Neural cell (in vitro differentiated cells): Measurements from ENCODE around the gene DYNC1I2. TPM values are rescaled to one million over a fixed set of nuclear protein-coding genes. Genes with fewer than 3 reads are reported as not detected.

Experiments
- H2AFZ ChIP-seq: fragments of 200-600, 300-800 bp; sonication (generic), shearing (Covaris generic); 2 replicates; pipeline ENCODE4 v1.6.0; 2014; ENCODE audit warnings: low read depth, mild to moderate bottlenecking, antibody characterized with exemption, low read length, moderate library complexity
- H3F3A ChIP-seq: fragments of 200-600 bp; shearing (Covaris generic); 2 replicates; pipeline ENCODE4 v1.6.1; 2016; ENCODE audit warnings: mild to moderate bottlenecking, moderate library complexity, mixed read lengths, antibody characterized with exemption, low read length; ENCODE audit not compliant: insufficient read depth, poor library complexity, severe bottlenecking
- H3K27ac ChIP-seq: fragments of 200-600, 300-800 bp; sonication (generic), shearing (Covaris generic); 2 replicates; pipeline ENCODE4 v1.5.1; 2014; ENCODE audit warnings: mild to moderate bottlenecking, low read length, moderate library complexity
- H3K27me3 ChIP-seq: fragments of 300-800, 200-600 bp; sonication (generic), shearing (Covaris generic); 2 replicates; pipeline ENCODE4 v1.6.0; 2014; ENCODE audit warnings: mild to moderate bottlenecking, low read depth, low read length, moderate library complexity; ENCODE audit not compliant: insufficient read depth
- H3K36me3 ChIP-seq: fragments of 300-800, 200-600 bp; sonication (generic), shearing (Covaris generic); 2 replicates; pipeline ENCODE4 v1.5.1; 2014; ENCODE audit warnings: mild to moderate bottlenecking, antibody characterized with exemption, low read length, moderate library complexity; ENCODE audit not compliant: insufficient read depth
- H3K4me2 ChIP-seq: fragments of 300-800, 200-600 bp; sonication (generic), shearing (Covaris generic); 2 replicates; pipeline ENCODE4 v1.6.0; 2014; ENCODE audit warnings: mild to moderate bottlenecking, low read length
- H3K4me3 ChIP-seq: fragments of 300-800, 200-600 bp; sonication (generic), shearing (Covaris generic); 2 replicates; pipeline ENCODE4 v1.5.1; 2014; ENCODE audit warnings: mild to moderate bottlenecking, low read length, moderate library complexity
- H3K79me2 ChIP-seq: fragments of 200-600 bp; shearing (Covaris generic); replicated peaks from 2 replicates; pipeline ENCODE4 v1.6.0; 2014; ENCODE audit warnings: mild to moderate bottlenecking, low read length, moderate library complexity; ENCODE audit not compliant: insufficient read depth
- H3K9ac ChIP-seq: fragments of 300-800, 200-600 bp; sonication (generic), shearing (Covaris generic); 2 replicates; pipeline ENCODE4 v1.6.1; 2016; ENCODE audit warnings: mild to moderate bottlenecking, low read length, mixed read lengths
- H3K9me2 ChIP-seq: fragments of 200-600 bp; shearing (Covaris generic); 2 replicates; pipeline ENCODE4 v1.6.1; 2016; ENCODE audit warnings: mild to moderate bottlenecking, low read length, mixed read lengths; ENCODE audit not compliant: insufficient read depth
- H3K9me3 ChIP-seq: fragments of 200-600, 300-800 bp; sonication (generic), shearing (Covaris generic); 2 replicates; pipeline ENCODE4 v1.6.1; 2016; ENCODE audit warnings: mild to moderate bottlenecking, mixed run types, low read length, moderate library complexity, mixed read lengths
- H4K20me1 ChIP-seq: fragments of 200-600 bp; shearing (Covaris generic); 2 replicates; pipeline ENCODE4 v1.6.1; 2016; ENCODE audit warnings: mild to moderate bottlenecking, mixed run types; ENCODE audit not compliant: insufficient read depth
- CTCF ChIP-seq: fragments of 450-650 bp; IDR thresholded peaks from 2 replicates; pipeline ENCODE4 v1.5.1; 2014; ENCODE audit warnings: antibody characterized with exemption, mild to moderate bottlenecking, moderate library complexity; ENCODE audit not compliant: poor library complexity, severe bottlenecking
- EP300 ChIP-seq: fragments of 450-650 bp; conservative IDR thresholded peaks from 2 replicates; pipeline ENCODE4 v1.6.1; 2014; ENCODE audit warnings: antibody characterized with exemption, mild to moderate bottlenecking, moderate library complexity; ENCODE audit not compliant: poor library complexity, severe bottlenecking
- EZH2 ChIP-seq: fragments of 200-600, 300-800 bp; shearing (Covaris generic), sonication (generic); IDR thresholded peaks from 2 replicates; pipeline ENCODE4 v1.6.1; 2014; ENCODE audit warnings: antibody characterized with exemption, low read length, borderline replicate concordance, mild to moderate bottlenecking; ENCODE audit not compliant: insufficient read depth, poor library complexity, severe bottlenecking
- MXI1 ChIP-seq: fragments of 450-650 bp; conservative IDR thresholded peaks from 2 replicates; pipeline ENCODE4 v1.6.1; 2014; ENCODE audit warnings: antibody characterized with exemption, mild to moderate bottlenecking; ENCODE audit not compliant: poor library complexity, severe bottlenecking
- POLR2AphosphoS5 ChIP-seq: IDR thresholded peaks from 2 replicates; pipeline ENCODE4 v1.6.1; 2012
- RAD21 ChIP-seq: fragments of 450-650 bp; conservative IDR thresholded peaks from 2 replicates; pipeline ENCODE4 v1.6.1; 2014; ENCODE audit warnings: antibody characterized with exemption, mild to moderate bottlenecking, moderate library complexity
- REST ChIP-seq: IDR thresholded peaks from 2 replicates; pipeline ENCODE4 v1.6.1; 2012; ENCODE audit warnings: borderline replicate concordance
- SMC3 ChIP-seq: fragments of 450-650 bp; conservative IDR thresholded peaks from 2 replicates; pipeline ENCODE4 v1.6.1; 2014; ENCODE audit warnings: antibody characterized with exemption, mild to moderate bottlenecking, moderate library complexity; ENCODE audit not compliant: poor library complexity
- TAF1 ChIP-seq: IDR thresholded peaks from 2 replicates; pipeline ENCODE4 v1.6.1; 2012; ENCODE audit warnings: low read depth
- polyA plus RNA-seq: library from polyadenylated mRNA; depleted of rRNA; stranded (reverse); fragments of >200 nt; gene quantifications from 2 replicates; pipeline ENCODE4 v1.2.3, GENCODE V29; 2014

The DYNC1I2 gene
- polyA plus RNA-seq, 1 donor from 2014 or later = 561 TPM

GRCh38 chr2:171793691-171794678, 106.7 kb downstream of the DYNC1I2 start:
- H3K9me2 ChIP-seq = no peaks in the 10 kb centered on the region
- no peaks in the 10 kb centered on the region for H3K9me3 ChIP-seq
- no peak for TF ChIP-seq EZH2
- TF ChIP-seq MXI1 = no peak
- TF ChIP-seq POLR2AphosphoS5 = no peak
- no peak for TF ChIP-seq SMC3
- no peak for TF ChIP-seq REST
- no peak for TF ChIP-seq EP300
- no peak for TF ChIP-seq RAD21
- no peak for TF ChIP-seq CTCF
- no peak for TF ChIP-seq TAF1
- no peak overlapping the region for H3K27ac ChIP-seq
- no peaks in the 10 kb centered on the region for H3F3A ChIP-seq
- H3K36me3 ChIP-seq = peaks cover 9% of the 10 kb centered on the region
- no peak overlapping the region for H2AFZ ChIP-seq
- H3K9ac ChIP-seq = no peak overlapping the region
- H3K4me2 ChIP-seq = no peak overlapping the region
- H3K4me3 ChIP-seq = no peak overlapping the region
- H4K20me1 ChIP-seq = no peaks in the 10 kb centered on the region
- no peaks in the 10 kb centered on the region for H3K27me3 ChIP-seq
- no peaks in the 10 kb centered on the region for H3K79me2 ChIP-seq

GRCh38 chr2:171794918-171795317, 107.6 kb downstream of the DYNC1I2 start:
- Histone ChIP-seq H3K4me2 (no peak overlapping the region), H3K9me3 (no peaks in the 10 kb centered on the region), H3K27ac (no peak overlapping the region), H3K9me2 (no peaks in the 10 kb centered on the region), H3K79me2 (no peaks in the 10 kb centered on the region), H3K4me3 (no peak overlapping the region), H3F3A (no peaks in the 10 kb centered on the region), H4K20me1 (no peaks in the 10 kb centered on the region), H2AFZ (no peak overlapping the region), H3K27me3 (no peaks in the 10 kb centered on the region), H3K36me3 (peaks cover 8% of the 10 kb centered on the region), H3K9ac (no peak overlapping the region)
- TF ChIP-seq POLR2AphosphoS5 (no peak), MXI1 (no peak), REST (no peak), SMC3 (no peak), TAF1 (no peak), CTCF (no peak), EZH2 (no peak), EP300 (no peak), RAD21 (no peak)
